Measurements from ENCODE around the gene UBE2G1.

GRCh38 chr17:4221899-4222659, 144.4 kb downstream of the UBE2G1 start:
- TF ChIP-seq CTCF (IDR thresholded peaks at IDR 0.05), result no peak
- TF ChIP-seq POLR2A (IDR thresholded peaks at IDR 0.05), result no peak

All from esophagus squamous epithelium (tissue), 4 donors.